ENCODE data around the gene AIM2.
"Not testable (repeated sequence)": the region's sequence is repeated elsewhere in the genome, so short reads cannot be mapped to it uniquely, and the experiment has no call there.

AIM2 gene, protein sequence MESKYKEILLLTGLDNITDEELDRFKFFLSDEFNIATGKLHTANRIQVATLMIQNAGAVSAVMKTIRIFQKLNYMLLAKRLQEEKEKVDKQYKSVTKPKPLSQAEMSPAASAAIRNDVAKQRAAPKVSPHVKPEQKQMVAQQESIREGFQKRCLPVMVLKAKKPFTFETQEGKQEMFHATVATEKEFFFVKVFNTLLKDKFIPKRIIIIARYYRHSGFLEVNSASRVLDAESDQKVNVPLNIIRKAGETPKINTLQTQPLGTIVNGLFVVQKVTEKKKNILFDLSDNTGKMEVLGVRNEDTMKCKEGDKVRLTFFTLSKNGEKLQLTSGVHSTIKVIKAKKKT

DNA sequence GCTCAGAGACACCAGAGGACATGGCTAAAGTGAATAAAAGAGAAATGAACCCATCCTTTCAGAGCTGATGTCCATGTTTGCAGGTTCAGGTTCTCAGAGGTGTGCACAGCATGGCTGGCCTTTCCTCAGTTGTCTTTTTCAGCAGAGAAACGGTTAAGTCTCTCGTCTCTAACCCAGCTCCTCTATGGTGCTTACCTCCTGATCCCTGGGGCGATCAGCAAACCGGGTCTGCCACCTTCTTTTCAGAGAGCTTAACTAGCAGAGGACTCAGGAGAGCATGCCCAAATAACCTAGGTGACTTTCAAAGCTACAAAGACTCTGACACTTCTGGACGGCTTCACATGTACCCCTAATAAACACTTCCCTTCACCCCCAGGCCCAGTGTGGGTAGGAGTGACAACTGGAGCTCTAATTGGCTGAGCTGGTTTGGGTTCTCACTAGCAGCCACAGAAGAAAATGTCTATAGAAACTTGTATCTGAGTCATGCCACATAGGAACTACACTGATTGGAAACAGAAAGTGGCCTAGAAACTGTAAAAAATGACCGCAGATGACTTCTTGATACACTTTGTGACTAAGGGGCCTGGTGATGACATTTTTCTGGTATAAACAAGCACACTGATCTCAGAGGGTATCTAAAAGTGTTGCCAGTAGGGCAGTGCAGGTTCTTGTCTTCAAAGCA, at the start of gene AIM2:
Gene AIM2, minus strand, starts transcription at position 329 of the 682 bp plus-strand sequence. CDS start 3,267 bp downstream, outside the sequence.
- no peak for DNase-seq

DNA sequence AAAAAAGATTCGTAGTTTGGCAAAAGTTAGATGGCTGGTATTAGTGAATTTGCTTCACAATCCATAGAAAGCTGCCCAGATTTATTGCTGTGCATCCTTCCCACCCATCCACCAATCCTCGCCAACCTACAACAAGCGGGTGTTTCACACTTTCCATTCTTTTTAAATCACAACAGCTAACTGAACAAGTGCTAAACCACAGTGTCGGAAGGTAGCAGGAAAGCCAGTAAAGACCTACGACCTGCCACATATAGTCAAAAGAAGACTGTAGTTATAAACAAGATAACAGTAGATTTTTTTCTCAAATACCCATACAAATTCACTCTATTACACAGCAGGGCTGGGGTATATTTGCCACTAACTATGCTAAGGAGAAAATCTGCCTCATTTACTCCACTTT, 47.0 kb upstream of the AIM2 start:
- DNase-seq = no peak

DNA sequence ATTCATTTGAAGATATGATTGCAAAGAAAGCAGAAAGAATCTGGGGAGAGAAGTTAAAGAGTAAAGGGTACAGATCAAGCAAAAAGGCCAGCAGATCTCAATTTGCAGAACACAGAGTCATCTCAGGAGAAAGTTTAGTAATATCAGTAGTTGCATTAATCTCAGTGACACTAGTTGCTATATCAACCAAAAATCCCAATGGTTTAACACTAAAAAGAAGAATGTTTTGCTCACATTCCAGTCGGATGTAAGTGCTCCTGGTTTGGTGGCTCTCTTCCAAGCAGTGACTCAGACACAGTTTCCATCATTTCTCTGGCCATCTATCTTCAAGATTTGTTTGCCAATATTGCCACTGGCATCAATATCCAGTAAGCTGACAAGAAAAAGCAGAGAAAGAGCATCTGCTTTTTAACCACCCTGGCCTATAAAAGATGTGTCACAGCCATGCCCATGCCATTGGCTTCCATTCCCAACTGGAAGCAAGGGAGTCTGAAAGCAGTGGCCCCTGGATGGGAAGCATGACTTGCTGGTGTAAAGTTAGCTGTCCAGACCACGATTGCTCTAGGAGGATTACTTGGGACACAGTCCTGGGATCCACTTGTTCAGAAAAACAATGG, 45.5 kb upstream of the AIM2 start:
- peak; percentile 23 for DNase-seq

DNA sequence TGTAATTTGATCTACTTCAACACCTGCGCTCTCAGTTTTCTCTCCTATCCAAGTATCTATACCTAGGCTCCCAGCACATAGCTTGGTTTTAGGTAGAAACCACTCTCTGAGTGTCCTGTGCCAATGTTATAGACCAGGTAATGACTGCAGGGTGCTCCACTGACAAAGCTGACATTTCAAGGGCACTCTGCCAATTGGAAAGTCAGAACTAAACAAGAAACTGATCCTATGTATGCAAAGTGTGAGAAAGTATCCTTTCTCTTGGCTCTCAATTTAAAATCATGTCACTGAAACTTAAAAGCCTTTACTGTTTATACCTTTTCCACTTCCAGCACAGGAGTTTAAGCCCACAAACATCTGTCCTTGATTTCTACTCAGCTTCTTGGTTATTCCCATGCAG, 45.0 kb upstream of the AIM2 start:
- no peak for DNase-seq

DNA sequence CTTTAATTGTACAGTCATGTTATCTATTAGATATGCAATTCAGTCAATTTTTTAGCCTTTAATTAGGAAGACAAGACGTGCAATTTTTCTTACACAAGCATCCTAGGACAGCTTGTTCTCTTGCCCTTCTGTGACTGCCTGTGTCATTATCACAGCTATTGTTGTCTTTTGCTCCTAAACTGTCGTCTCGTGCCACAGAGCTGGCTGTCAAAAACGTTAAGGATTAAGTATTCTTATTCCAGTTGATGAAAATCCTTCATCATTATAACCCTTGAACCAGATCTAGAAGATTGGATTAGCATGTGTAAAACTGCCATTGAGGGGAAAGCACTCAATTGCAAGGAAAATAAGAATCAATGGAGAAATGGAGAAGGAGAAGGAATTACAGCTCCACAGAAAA, 43.8 kb upstream of the AIM2 start:
- DNase-seq = no peak

DNA sequence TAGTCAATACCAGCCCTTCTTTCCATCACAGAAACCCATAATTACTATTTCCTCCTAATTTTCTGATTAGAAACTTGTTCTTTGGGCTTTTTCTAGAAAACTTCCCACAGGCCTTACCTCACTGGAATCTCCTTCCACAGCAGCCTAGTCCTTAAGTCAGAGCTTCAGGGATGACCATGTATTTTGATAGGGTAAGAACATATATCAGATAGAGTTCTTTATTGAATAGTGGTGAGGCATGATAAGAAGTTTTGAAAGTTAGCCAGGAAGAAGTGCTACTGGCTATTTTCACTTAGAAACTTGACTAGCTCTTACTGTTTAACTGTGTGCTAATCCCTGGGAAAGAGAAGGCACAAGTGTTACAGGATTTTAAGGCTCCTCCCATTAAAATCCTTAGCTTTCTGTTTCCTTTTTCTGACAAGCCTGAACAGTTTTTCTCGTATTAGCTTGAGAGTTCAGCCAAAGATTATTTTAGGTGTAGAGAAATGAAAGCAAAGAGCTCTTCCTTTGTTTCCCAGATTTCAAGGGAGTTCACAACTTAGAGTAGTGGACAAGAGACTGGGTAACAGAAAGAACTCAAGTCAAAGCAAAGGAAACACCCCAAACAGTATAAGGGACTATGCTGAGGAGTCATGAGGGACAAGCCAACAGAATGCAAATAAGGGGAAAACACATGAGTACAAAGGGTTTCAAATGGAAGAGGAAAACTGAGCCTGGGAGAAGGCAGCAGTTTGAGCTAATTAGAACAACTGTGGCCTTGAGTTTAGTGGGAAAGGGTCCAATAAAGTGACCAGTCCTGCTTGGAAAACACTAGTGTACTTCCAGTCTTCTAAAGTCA, 37.2 kb upstream of the AIM2 start:
- no peak for DNase-seq

DNA sequence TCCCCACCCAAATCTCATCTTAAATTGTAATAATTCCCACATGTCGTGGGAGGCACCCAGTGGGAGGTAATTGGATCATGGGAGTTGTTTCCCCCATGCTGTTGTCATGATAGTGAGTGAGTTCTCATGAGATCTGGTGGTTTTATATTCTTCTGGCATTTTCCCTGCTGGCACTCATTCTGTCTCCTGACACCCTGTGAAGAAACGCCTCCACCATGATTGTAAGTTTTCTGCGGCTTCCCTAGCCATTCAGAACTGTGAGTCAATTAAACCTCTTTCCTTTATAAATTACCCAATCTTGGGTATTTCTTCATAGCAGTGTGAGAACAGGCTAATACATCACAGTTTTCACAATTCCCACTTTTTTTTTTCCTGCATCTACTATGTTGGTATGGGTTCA, 26.5 kb upstream of the AIM2 start:
- not testable (repeated sequence) for DNase-seq

DNA sequence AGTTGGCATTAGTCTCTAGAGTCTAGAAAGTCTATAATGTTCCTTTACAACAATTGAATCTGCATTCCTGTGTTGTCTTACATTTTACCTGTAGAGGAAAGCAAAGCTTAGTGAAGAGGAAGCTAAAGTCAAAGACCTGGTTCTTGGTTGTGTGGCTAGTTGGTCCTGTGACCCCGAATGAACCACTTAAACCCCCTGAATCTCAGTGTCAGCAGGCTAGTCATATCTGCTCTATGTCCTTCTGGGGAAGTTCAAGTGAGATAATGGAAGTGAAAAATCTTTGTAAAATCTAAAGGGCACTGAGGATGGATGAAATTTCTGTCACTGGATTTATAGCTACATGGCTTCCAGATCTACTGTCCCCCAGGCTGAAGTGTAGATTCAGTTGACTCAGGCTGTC, 24.0 kb upstream of the AIM2 start:
- DNase-seq = no peak

DNA sequence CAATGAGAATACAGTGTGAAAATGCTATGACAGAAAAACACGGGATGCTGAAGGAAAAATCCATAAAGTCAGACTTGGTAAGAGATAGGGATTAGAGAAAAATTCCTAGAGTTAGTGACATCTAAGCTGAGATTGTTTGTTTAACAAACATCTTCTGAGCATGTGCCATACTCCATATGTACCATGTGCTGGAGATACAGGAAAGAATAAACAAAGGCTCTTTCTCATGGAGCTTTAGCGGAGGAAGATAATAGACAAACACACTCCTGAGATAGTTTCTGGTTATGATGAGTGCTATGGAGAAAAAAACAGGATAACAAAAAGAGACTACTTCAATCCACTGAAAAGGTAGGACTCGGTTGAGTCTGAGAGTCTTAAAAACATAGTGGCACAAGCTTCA, 22.0 kb upstream of the AIM2 start:
- DNase-seq = no peak

DNA sequence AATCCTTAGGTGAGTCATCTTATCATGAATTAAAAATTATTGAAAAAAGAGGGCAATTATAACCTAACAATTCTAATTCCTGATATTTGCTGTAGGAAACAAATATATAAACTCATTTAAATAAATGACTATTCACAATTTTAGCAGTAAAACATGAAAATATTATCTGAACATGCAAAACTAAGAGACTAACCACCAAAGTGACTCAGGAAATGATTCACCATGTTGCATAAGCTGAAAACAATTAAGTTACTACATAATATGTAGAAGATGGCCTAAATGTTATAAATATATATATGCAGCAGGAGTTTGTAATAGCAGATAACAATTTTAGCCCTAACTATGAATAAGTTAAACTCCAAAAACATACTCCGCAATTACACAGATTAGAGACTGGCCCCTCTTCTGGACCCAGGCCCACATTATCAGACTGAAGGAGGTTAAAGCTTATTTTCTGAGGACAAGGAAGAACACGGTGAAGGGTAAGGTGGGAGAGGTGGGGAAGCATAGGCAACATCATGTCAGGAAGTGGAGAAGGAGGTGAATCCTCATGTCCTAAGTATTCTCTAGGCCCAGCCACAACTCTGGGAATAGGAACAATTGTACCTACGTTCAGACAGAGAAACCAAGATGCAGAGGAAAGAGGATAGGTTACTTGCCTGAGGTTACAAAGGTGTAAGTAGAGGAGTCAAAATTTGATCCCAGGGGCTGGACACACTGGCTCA, 15.6 kb upstream of the AIM2 start:
- no peak for DNase-seq

DNA sequence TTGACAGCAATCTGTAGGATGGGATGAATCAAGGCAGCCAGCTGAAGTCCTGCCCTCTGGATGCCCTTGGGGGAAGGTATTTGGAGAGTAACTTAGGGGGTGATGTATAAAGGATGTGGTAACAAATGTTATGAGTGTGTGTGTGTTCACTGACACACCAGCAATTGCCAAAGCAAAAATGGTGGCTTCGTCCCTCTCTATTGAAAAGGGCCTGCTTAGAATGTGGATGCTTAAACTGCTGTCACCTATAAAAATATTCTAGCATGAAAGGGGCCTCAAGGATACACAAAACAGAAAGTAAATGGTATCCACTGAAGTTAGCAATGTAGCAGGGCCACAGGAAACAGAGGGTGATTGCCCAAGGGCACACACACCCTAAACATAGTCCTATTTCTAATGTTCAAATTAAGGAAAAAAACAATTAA, 15.1 kb upstream of the AIM2 start:
- DNase-seq = no peak

DNA sequence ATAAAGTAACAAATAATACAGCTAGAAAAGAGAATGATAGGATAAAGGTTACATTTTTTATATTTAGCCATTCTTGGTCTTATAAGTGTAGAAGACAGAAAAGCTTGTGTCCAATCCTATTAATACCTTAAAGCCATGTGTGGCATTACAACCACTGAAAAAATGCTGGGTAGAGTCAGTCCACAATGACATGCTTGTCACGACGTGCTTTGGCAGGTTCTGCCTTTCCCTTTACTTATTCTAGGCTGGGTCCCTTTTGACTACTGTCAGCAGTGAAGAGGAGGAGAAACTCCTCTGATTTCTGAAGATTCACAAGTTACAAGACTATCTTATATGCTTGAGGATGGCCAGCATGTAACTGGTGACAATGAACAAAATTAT, 14.6 kb upstream of the AIM2 start:
- no peak for DNase-seq

DNA sequence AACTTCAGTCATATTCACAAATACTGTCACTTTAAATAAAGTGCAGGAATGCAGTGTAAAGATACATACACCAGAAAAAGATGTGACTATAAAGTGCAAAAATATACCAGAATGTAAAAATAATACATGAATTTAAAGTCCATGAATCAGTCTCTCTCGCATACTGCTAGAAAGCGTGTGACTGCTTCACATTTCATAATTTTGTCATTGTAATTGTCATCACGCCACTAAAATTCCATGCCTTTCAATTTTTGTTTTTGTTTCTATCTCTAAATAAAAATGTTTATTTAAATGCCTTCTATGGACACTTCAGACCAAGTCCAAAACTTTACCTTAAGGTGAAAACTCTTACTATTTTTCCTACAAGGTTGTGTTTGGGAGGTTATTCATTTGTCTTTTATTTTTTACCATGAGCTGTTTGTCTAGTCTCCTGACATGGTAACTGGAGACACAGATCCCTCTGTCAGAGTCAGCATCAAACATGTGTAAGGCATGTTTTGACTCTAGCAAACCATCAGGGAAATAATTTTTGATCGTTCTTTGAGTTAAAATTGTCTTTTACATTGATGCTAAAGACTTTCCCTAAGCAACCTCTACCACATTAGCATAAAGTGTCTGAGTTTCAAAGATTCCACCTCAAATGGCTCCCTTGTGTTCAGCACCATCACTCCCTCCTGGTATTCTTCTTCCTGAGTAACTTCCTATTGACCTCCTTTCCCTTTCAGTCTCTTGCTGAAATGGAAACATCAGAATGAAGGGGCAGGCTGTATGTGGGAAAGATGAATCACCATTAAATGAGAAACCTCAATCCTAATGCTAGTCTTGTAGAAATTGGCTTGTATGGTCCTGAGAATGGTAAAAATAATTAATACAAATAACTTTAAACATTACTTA, 14.0 kb upstream of the AIM2 start:
- no peak for DNase-seq

DNA sequence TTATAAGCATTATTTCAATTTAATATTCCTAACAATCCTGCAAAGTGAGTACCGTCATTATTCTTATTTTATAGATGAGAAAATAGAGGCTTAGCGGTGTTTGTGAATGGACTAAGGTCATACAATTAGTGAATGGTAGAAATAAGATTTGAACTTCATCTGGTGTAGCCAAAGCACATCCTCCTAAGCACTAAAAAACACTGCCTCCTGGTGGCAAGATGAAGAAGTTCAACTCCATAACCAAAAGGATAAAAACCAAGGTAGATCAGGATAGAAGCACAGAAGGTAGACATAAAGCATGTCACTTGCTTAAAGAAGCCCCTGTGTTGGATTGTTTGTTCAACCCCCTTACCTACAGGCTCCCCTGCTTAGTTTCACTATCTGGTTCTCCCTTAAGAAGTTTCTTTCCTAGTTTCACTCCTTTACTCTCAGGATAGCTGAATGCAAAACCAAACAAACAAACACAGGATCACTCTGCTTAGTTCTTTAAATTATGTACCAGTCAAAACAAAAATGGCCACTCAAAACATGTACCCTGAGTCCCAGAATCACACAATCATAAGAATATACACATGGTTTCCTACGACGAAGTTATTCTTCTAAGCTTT, 12.7 kb upstream of the AIM2 start:
- no peak for DNase-seq

DNA sequence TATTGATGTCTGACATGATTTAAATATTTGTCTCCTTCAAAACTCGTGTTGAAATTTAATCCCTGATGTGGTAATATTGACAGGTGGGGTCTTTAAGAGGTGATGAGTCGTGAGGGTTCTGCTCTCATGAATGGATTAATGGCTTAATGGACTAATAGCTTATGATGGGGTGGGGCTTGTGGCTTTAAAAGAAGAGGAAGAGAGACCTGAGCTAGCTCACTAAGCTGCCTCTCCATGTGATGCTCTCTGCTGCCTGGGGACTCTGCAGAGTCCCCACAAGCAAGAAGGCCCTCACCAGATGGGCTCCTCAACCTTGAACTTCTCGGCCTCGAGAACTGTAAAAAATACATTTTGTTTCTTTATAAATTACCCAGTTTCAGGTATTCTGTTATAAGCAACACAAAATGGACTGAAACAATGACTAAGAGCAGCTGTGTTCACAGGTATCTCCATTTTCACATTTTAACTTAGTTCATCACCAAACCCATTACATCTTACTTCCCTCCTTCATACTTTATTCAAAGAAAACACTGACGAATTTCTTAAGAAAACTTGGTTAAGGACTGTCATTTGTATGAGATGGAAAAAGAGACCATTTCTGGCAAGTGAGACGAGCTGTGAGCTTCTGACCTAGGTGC, 12.1 kb upstream of the AIM2 start:
- DNase-seq = no peak

DNA sequence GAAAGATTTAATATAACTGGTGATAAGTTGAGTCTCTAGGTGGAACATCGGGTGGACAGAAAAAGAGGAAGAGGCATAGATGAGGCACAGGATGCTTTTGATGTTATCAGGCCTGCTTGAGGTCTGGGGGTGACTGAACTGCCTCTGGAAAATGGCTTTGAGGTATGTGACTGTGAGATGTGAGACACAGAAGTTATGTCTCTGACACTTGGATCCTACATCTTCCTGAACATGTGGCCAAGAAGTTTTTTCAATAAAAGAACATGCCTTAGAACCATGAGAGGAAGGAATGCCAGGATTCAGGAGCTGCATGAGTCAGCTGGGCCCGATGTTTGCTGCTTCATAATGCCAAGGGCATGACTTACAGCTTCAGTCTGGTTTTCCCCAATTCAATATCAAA, 11.5 kb upstream of the AIM2 start:
- no peak for DNase-seq

DNA sequence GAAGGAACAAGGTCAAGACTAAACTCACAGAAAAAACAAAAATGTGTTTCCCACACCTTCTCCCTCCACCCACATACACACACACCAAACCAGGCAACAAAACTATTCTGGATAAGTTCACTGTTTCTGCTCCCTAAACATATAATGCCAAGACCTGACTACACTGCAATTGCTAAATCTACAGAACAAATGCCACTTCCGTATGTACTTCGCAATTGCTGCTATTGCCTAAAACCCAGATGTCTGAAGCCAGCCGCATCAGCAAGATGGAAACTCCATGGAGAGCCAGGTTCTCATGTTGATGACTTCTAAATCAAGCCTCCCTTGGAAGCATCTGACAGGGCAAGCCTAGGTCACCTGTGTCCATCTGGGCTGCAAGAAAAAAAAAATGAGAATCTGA, 8.3 kb upstream of the AIM2 start:
- DNase-seq = no peak

DNA sequence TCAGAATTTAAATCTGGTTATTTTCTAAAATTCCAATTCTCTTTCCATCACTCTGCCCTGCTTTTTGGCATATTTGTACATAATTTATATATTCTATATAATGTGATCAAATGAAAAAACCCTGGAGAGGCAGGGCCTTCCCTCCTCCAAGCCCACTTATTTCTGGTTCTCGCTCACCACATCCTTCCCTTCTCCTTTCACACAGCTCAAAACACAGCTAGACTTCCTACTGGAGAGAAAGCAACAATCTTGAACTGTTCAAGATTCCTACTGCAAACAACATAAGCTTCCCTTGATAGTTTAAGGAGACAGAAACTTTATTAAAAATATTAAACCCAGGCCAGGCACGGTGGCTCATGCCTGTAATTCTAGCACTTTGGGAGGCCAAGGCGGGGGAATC, 7.6 kb upstream of the AIM2 start:
- DNase-seq = no peak

DNA sequence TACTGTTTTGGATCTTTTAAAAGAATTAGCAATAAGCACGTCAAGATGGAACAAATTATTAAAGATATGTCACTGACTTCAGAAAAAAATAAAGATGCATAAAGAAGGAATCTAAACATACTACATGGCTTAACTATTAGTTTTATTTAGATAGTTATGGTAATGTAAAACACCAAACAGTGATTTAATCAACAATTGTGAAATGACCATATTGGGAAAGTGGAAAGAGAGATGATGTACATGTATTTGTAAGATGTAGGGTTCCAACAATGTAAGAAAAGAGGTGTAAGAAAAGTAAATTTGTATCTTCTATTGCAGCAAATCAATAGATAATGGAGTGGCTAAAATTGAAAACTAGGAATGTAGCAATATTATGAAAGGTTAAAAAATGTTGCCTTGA, 6.4 kb upstream of the AIM2 start:
- no peak for DNase-seq

DNA sequence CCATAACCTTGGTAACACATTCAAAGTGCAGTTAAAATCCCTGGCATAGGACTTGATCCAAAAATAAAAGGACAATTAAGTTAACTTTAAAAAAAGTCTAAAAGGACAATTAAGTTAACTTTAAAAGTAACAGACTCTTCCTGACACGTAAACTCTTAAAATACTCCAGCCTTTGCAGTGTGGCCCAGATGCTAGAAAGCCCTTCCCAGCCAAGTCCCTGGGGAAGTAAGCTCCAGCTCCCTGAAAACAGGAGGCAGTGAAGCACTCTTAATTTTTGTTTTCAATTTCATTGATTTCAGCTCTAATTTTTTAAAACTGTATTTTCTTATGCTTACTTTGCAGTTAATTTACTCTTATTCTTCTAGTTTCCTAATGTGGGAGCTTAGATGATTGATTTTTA, 5.1 kb upstream of the AIM2 start:
- DNase-seq = no peak

DNA sequence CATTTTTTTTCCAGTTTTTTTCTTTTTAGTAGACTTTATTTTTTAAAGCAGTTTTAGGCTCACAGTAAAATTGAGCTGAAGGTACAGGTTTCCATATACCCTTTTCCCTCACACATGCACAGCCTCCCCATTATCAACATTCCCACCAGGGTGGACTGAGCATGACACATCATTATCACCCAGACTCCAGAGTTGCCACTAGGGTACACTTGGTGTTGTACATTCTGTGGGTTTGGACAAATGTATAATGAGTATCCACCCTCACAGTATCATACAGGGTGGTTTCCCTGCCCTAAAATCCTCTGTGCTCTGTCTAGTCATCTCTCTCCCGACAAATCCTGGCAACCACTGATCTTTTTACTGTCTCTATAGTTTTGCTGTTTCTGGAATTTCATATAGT, 3.0 kb upstream of the AIM2 start:
- no peak for DNase-seq

All from GOT3 (cell line).